NK-92 treated with Interleukin-12 subunit alpha and Interleukin-12 subunit beta, amount 100 ng/mL, for 24 hours (cell line): ENCODE data around the gene PIGC.
"Not testable (repeated sequence)": the region's sequence is repeated elsewhere in the genome, so short reads cannot be mapped to it uniquely, and the experiment has no call there.

Experiments
- DNase-seq: peaks from one replicate; lab custom pipeline; 2025; lab: John Stamatoyannopoulos, UW

Gene PIGC

GRCh38 chr1:172466795-172467407 is 23.0 kb upstream of the PIGC start:
- DNase-seq: no peak

GRCh38 chr1:172465617-172466016 is 21.7 kb upstream of the PIGC start:
- no peak for DNase-seq

GRCh38 chr1:172460887-172461315 is 17.0 kb upstream of the PIGC start:
- DNase-seq: no peak

GRCh38 chr1:172460177-172460576 is 16.3 kb upstream of the PIGC start:
- DNase-seq: no peak

- no peak for DNase-seq
Measured at GRCh38 chr1:172457479-172458130, 13.7 kb upstream of the PIGC start.

- DNase-seq: no peak
Measured at GRCh38 chr1:172456344-172456769, 12.5 kb upstream of the PIGC start.

- no peak for DNase-seq
Measured at GRCh38 chr1:172455451-172455850, 11.6 kb upstream of the PIGC start.

GRCh38 chr1:172453607-172454006 is 9.7 kb upstream of the PIGC start:
- DNase-seq: no peak

GRCh38 chr1:172453153-172453545 is 9.3 kb upstream of the PIGC start:
- no peak for DNase-seq

GRCh38 chr1:172452536-172453152 is 8.8 kb upstream of the PIGC start:
- no peak for DNase-seq

- no peak for DNase-seq
Measured at GRCh38 chr1:172451002-172451443, 7.2 kb upstream of the PIGC start.

- no peak for DNase-seq
Measured at GRCh38 chr1:172450524-172450885, 6.6 kb upstream of the PIGC start.

- DNase-seq: no peak
Measured at GRCh38 chr1:172449585-172450523, 6.0 kb upstream of the PIGC start.

GRCh38 chr1:172448995-172449584 is 5.2 kb upstream of the PIGC start:
- no peak for DNase-seq

- no peak for DNase-seq
Measured at GRCh38 chr1:172447641-172448040, 3.8 kb upstream of the PIGC start.

- no peak for DNase-seq
Measured at GRCh38 chr1:172446547-172446946, 2.7 kb upstream of the PIGC start.

- no peak for DNase-seq
Measured at GRCh38 chr1:172442843-172443565, 865 bp downstream of the PIGC start.

GRCh38 chr1:172442404-172442803 is 1.5 kb downstream of the PIGC start:
- DNase-seq: no peak

GRCh38 chr1:172437183-172437582 is 6.7 kb downstream of the PIGC start:
- not testable (repeated sequence) for DNase-seq

- DNase-seq: no peak
Measured at GRCh38 chr1:172431721-172432192, 12.1 kb downstream of the PIGC start.

GRCh38 chr1:172431204-172431603 is 12.7 kb downstream of the PIGC start:
- DNase-seq: no peak
